Activated naive CD4-positive, alpha-beta T cell treated with Interleukin-2 at 50 U/mL for 16 hours (primary cell): ENCODE results near the gene ALDH4A1.
A peak's percentile ranks its signal among the peaks of the same experiment; 100 is the strongest.
"Not testable (repeated sequence)": the region's sequence is repeated elsewhere in the genome, so short reads cannot be mapped to it uniquely, and the experiment has no call there.

Experiments used
- DNase-seq: peaks from one replicate; pipeline ENCODE4 v3.0.0-alpha.2; 2020

The ALDH4A1 gene

DNA sequence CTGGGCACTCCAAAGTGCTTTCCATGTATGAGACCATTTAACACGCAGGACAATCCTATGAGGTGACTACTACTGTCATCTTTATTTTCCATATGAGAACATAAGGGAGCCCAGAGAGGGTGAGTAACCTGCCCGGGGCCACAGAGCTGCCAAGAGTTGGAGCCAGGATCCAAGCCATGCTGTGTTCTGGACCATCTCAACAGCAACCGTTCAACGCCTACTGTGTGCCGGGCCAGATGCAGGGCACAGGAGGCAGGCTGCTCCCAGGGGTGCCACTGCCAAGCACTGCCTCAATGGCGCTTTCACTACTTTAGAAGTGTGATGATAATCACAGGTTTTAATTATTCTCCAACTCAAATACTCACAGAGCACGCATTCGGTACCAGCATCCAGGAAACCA, 3.8 kb downstream of the ALDH4A1 start:
- DNase-seq, result no peak

- DNase-seq, result no peak
Measured at GRCh38 chr1:18895317-18895716, 7.0 kb downstream of the ALDH4A1 start.

GRCh38 chr1:18893120-18893519, 9.2 kb downstream of the ALDH4A1 start:
- DNase-seq, result no peak

DNA sequence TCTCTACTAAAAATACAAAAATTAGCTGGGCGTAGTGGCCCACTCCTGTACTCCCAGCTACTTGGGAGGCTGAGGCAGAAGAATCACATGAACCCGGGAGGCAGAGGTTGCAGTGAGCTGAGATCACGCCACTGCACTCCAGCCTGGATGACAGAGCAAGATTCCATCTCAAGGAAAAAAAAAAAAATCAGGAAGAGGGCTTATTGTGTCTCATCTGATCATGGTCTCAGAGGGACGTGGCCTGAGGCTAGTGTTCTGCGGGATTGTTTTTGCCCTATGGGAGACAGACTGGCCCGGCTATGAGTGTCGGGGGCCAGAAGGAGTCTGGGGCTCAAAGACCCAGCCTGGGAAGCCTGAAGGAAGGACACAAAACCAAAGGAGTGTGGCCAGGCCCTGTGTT, 10.5 kb downstream of the ALDH4A1 start:
- not testable (repeated sequence) for DNase-seq

DNA sequence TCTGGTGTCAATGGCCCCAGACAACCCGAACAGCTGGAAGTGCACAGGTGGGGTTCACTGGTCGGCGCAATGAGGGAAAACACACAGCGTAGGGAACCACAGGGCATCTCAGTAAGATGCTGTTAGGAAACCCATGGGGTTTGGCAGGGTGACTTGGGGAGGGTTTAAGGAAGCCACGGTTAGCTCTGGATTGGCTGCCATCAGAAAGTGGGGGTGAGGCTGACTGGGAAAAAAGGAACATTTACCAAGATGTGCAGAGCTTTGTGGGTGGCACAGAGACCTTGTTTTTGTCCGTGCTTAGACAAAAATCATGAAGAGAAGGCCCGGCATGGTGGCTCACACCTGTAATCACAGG, 11.0 kb downstream of the ALDH4A1 start:
- DNase-seq, result no peak

DNA sequence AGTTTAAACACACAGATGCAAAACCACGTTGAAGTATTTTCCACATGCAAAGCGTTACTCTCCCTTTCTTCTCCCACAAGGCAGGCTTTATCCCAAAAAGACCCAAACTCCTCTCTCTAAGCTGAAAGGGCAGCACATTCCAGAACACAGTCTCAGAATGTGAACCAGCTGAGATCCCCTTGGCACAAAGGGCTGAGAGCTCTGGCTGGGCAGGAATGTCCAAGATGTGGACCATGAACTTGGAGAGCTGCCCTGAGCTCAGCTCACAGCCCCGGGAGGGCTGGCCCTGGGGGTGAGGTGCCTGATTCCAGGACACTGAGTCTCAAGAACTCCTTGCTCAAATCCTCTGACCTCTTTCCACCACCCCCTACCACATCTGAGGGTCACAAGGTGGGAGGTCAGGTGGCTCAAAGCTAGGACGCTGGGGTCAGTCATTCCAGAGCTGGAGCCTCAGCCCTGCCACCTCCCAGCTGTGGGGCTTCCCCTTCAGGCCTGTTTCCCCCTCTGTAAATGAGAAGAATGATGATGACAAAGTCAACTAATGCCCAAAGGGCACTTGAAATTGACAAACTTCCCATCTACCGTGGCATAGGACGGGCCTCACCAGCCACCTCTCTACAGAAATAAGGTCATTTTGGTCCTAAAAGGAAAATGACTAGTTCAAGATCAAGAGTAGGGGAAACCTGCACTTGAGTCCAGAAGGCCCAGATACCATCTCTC, 11.5 kb downstream of the ALDH4A1 start:
- no peak for DNase-seq

- DNase-seq, result no peak
Measured at GRCh38 chr1:18886003-18886335, 16.4 kb downstream of the ALDH4A1 start.

- no peak for DNase-seq
Measured at GRCh38 chr1:18885311-18886002, 16.9 kb downstream of the ALDH4A1 start.

DNA sequence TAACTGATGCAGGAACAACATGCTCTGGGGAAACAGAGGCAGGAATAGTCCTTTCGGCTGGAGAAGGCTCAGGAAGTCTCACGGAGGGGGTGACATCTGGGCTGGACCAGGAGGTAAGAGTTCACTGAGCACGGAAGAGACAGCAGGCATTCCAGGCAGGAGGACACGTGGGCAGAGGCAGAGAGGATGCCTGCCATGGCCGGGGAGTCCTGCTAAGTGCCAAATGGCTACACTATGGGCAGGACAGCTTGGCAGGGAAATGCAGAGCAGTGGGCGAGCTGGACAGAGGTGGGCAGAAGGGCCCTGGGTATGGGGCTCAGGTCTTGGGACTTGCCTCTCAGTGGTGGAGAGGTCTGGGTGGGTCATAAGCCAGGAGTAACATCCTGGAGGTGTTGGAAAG, 17.6 kb downstream of the ALDH4A1 start:
- no peak for DNase-seq

DNA sequence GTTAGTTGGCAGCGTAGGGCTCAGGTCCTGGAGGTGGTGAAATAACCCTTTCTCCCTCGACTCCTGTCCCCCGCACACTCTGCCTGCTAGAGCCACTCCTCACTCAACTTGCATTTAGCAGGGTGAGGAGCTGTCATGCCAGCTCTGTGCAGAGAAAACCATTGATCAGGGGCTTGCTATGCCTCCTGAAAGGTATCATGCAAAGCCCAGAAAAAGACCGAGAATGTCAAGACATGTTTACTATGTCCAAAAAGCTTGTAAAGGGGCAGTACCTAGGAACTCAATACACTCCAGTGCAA, 18.0 kb downstream of the ALDH4A1 start:
- DNase-seq, result no peak

DNA sequence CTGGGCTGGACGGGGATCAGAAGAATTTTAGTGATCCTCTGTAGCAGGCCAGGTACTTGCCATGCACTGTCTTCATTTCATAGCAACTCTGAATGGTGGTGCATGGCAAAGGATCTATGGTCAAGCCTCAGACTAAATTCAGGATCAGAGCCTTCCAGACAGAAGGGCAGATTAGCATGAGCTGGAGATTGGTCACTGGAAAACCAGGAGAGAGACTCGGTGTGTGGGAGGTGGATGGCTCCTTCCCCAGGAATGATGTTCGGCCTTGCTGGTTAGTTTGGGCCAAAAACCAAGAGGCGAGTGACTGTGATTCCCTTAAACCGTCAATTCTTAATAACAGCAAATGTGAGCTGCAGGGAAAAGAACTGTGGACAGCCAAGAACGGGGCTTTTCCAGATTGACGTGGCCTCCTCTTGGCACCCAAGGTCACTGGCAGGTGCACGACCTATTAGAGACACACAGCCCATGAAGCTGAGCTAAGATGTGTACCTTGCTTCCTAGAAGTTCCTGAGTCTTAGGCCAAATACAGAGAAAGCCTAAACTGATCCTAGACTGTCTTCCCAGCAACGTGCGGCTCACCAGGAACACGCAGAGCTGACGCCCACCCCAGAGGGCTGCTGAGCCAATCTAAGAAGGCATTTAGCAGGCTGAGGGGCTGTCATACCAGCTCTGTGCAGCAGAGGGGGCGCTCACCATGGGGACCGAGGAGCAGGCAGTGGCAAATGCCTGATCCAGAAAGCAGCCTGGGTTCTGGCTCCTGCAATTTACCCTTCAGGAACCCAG, 18.5 kb downstream of the ALDH4A1 start:
- DNase-seq, result peak; percentile 76

DNA sequence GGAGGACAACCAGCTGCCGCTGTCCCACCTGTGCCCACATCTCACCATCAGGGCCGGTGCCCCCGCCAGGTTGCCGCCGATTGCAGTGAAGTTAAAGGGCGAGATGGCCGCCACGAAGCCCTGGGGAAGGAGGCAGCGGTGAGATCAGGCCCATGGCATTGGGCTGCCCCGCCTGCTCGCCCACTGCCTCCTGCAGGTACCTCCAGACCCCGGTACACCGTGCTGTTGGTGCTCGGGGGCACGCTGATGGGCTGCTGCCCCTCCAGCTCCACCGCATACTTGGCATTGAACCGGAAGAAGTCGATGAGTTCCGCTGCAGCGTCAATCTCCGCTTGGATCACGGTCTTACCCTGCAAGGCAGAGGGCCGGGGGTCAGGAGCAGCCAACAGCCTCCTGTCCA, 19.3 kb downstream of the ALDH4A1 start:
- DNase-seq, result no peak

DNA sequence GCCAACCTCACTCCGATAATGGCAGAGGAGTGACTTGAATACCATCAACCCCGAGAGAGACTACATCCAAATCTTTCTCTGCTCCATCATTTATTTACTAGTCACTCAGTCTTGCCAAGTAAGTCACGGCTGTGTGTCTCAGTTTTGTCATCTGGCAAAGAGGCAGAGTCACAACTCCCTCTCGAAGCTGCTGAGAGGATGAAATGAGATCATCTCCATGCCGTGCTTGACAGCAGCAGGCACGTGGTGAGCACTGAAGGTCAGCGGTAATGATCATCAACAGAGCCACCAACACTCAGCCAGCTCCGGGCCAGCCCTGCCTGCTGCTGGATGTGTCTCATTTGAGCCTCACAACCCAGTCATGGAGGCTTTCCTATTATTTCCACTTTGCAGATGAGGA, 19.9 kb downstream of the ALDH4A1 start:
- no peak for DNase-seq

- DNase-seq, result no peak
Measured at GRCh38 chr1:18881642-18882431, 20.5 kb downstream of the ALDH4A1 start.

- no peak for DNase-seq
Measured at GRCh38 chr1:18881164-18881563, 21.2 kb downstream of the ALDH4A1 start.

GRCh38 chr1:18880585-18880984, 21.8 kb downstream of the ALDH4A1 start:
- DNase-seq, result no peak

- DNase-seq, result no peak
Measured at GRCh38 chr1:18879791-18880309, 22.5 kb downstream of the ALDH4A1 start.

DNA sequence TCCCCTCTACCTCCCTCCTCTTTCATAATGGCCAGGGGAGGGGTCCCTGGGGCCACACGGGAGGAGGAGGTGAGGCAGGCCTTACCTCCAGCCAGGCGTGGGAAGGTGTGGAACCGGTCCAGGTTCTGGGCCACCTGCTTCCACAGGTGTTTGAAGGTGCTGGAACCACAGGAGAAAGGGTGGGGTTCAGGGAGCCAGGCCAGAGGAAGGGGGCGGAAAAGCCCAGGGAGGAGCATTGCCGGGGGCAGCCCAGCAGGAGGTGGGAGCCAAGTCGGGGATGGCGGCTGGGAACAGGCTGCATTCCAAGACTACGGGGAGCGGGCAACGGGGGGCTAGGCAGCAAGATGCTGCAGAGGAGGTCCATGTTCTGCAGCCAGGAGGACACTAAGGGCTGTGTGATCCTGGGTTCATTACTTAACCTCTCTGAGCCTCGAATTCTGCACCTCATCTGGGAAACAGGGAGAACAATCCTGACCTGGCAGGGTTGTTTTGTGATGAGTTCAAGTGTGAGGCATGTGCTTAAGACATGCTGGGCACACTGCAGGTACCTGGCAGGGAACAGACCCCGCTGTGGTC, 23.1 kb downstream of the ALDH4A1 start:
- no peak for DNase-seq

DNA sequence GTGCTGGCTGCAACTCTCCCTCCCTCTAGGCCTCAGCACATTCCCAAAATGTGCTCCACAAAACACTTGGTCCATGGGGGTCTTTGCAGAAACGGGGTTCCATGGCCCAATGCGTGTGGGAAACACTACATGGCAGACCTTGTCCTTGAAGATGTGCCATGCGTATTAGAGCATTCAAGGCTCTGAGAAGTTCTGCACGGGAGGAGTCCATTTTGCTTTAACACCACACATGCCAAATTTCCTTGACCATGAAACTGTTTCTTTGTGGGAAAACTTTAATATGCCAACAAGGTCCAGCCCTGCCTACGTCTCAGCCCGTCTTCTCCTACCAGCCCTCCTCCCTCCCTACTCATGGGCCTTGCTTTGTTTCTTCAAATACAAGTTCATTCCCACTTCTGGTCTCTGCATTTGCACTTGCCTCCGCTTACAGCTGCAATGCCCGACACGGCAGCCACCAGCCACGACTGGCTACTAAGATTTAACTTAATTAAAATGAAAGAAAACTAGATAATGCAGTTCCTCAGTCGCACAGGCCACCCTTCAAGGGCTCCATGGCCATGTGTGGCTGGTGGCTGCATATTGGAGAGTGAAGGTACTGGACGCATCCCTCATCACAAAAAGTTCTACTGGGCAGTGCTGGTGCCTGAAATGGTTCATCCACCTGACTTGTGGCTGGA, 23.7 kb downstream of the ALDH4A1 start:
- DNase-seq, result no peak

- DNase-seq, result no peak
Measured at GRCh38 chr1:18877282-18877681, 25.1 kb downstream of the ALDH4A1 start.

DNA sequence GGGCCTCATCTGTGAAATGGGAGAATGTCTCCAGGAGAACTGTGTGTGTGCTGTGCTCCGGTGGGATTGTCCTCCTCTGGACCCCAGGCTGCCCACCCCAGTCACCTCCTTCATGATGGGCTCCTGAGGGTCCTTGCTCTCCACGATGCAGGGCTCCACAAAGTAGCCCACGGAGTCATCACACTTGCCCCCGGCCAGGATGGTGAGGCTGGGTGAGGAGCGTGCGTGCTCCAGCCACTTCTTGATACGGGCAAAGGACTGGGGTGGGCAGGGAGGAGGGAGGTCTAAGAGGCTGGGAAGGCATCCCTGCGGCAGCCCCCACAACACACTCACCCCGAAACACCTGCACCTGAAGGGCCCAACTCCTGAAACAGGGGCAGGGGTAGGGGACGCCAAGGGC, 26.1 kb downstream of the ALDH4A1 start:
- no peak for DNase-seq

GRCh38 chr1:18875796-18876128, 26.6 kb downstream of the ALDH4A1 start:
- no peak for DNase-seq
